ENCODE results near the gene IER5. TPM values are rescaled to one million over a fixed set of nuclear protein-coding genes. Genes with fewer than 3 reads are reported as not detected.

IER5 gene
- total and polyA plus RNA-seq, 9 of the 15 experiments (the other 6 are each of a cell fraction or from before 2014, with no cell fraction given), result 2.4 to 32.1 (median 12.0) TPM

DNA sequence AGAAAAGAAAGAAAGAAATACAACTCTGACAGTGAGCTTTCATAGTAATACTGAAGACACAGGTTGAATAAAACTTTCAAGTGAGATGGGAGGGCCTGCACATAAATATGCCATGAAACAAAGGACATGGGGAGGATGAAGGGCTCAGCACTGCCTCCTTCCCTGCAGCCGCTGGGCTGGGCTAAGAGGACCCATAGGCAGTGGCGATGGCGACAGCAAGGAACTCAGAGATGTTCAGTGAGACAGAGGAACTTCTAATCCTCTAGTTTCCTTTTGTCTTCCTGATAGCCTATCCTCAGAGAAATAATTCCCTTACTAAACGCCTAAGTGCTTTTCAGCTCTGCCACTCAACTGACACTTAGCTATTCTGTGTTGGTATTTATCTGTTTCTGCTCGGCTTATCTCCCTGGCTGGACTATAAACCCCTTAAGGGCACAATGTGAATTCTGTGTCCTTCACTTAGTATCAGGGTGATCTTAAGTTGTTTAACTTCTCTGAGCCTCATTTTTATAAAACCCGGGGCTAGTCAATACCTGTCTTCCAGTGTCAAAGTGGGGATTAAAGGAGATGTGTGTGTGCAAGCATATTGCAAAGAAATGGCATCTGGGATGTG lies 24.4 kb upstream of the IER5 start (continued):
- TF ChIP-seq PPARD (CRISPR knock-in tag; IDR thresholded peaks at IDR 0.05), result no peak
- no peak for TF ChIP-seq RCOR1 (IDR thresholded peaks at IDR 0.05; ENCODE audit: borderline replicate concordance in 1 of 2, low read depth in 2 of 2, low read length in 2 of 2)
- TF ChIP-seq TRIM25 (IDR thresholded peaks at IDR 0.05; ENCODE audit: borderline replicate concordance), result no peak
- TF ChIP-seq ETV1 (tag; conservative IDR thresholded peaks at IDR 0.05; ENCODE audit: low read depth), result no peak
- no peak for TF ChIP-seq ZNF12 (CRISPR knock-in tag; IDR thresholded peaks at IDR 0.05)
- TF ChIP-seq TCF3 (CRISPR knock-in tag; IDR thresholded peaks at IDR 0.05), result no peak
- no peak for TF ChIP-seq ZNF785 (CRISPR knock-in tag; IDR thresholded peaks at IDR 0.05)
- no peak for TF ChIP-seq EGR1 (conservative IDR thresholded peaks at IDR 0.05)
- no peak for TF ChIP-seq NFATC3 (IDR thresholded peaks at IDR 0.05)
- TF ChIP-seq TEAD4 (IDR thresholded peaks at IDR 0.05; ENCODE audit: low read length), result no peak
- TF ChIP-seq TEAD4 (CRISPR knock-in tag; IDR thresholded peaks at IDR 0.05; ENCODE audit: borderline replicate concordance), result no peak
- TF ChIP-seq ZNF431 (CRISPR knock-in tag; IDR thresholded peaks at IDR 0.05), result no peak
- no peak for TF ChIP-seq SNIP1 (IDR thresholded peaks at IDR 0.05; ENCODE audit: low read depth)
- TF ChIP-seq, protein P1, sequence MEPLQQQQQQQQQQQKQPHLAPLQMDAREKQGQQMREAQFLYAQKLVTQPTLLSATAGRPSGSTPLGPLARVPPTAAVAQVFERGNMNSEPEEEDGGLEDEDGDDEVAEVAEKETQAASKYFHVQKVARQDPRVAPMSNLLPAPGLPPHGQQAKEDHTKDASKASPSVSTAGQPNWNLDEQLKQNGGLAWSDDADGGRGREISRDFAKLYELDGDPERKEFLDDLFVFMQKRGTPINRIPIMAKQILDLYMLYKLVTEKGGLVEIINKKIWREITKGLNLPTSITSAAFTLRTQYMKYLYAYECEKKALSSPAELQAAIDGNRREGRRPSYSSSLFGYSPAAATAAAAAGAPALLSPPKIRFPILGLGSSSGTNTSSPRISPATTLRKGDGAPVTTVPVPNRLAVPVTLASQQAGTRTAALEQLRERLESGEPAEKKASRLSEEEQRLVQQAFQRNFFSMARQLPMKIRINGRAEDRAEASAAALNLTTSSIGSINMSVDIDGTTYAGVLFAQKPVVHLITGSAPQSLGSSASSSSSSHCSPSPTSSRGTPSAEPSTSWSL (CRISPR knock-in tag; IDR thresholded peaks at IDR 0.05; ENCODE audit: borderline replicate concordance), result no peak
